Measurements from ENCODE around the gene CFAP73. TPM values are rescaled to one million over a fixed set of nuclear protein-coding genes. Genes with fewer than 3 reads are reported as not detected.
A peak's percentile ranks its signal among the peaks of the same experiment; 100 is the strongest.

CFAP73 gene
- total RNA-seq, 1 experiment from 2014 or later = 0.34 TPM

GRCh38 chr12:113134071-113134470 lies 15.5 kb upstream of the CFAP73 start:
- H3K79me2 ChIP-seq (ENCODE audit: insufficient read depth, low read length) = peaks cover 12% of the 10 kb centered on the region; the same call in 1 of the 2 replicates
- H3K27ac ChIP-seq (ENCODE audit: low read depth, low read length) = no peak overlapping the region; the same call in 1 of the 2 replicates
- BruUV-seq (replicated peaks) = no TSS peak
- H3K9me2 ChIP-seq (ENCODE audit: insufficient read depth) = no peaks in the 10 kb centered on the region
- H3K9me3 ChIP-seq (ENCODE audit: control insufficient read depth in 1 of 2, insufficient read depth in 1 of 2, low read depth in 1 of 2, low read length in 2 of 2) = no peaks in the 10 kb centered on the region
- POLR2A ChIA-PET = no interaction called here
- H3K27me3 ChIP-seq (ENCODE audit: insufficient read depth, low read length) = no peaks in the 10 kb centered on the region
- peak overlapping the region; percentile 100 for H3K4me2 ChIP-seq (ENCODE audit: low read length)
- no peaks in the 10 kb centered on the region for H4K20me1 ChIP-seq (ENCODE audit: insufficient read depth)
- H3K4me3 ChIP-seq (replicated peaks in 1 of 2; ENCODE audit: low read depth in 1 of 2, low read length in 2 of 2) = peak overlapping the region in 1 of 2 experiments; percentile 94; a peak in 2 of 4 replicates
- TF ChIP-seq EZH2phosphoT487 (IDR thresholded peaks at IDR 0.05; ENCODE audit: borderline replicate concordance) (no peak), SIN3A (IDR thresholded peaks at IDR 0.05; ENCODE audit: low read depth) (no peak), ZNF274 (IDR thresholded peaks at IDR 0.05; ENCODE audit: low read depth, low read length) (no peak), FOSL1 (IDR thresholded peaks at IDR 0.05; ENCODE audit: low read depth) (no peak), RAD21 (IDR thresholded peaks at IDR 0.05; ENCODE audit: low read depth) (no peak)
- DNase-seq (ENCODE audit: low read depth, low spot score) (no peak), ATAC-seq (no peak)
- H3K4me1 ChIP-seq (ENCODE audit: control insufficient read depth in 1 of 2, insufficient read depth in 2 of 2, low read length in 2 of 2) = peaks cover 13 to 34% of the 10 kb centered on the region in 2 experiments
- intact Hi-C loops (cut with micrococcal nuclease) = loop anchor here (2.0 kb wide), 1 partner anchor 35 kb away; no protein-coding TSS in a partner anchor
- CTCF ChIA-PET = interaction anchor here (1.0 to 2.3 kb wide), 2 partner anchors 11 to 13 kb away, joined by 3 to 8 read pairs; no protein-coding TSS in a partner anchor
- no peak overlapping the region for H2AFZ ChIP-seq (ENCODE audit: low read depth, low read length, poor library complexity, severe bottlenecking)
- no peaks in the 10 kb centered on the region for H3K36me3 ChIP-seq (ENCODE audit: control insufficient read depth in 1 of 2, insufficient read depth in 2 of 2, low read length in 2 of 2)
- RAD21 ChIA-PET (ENCODE audit: low non-redundant PET in 1 of 2, low total read pairs in 2 of 2, uncharacterized antibody in 2 of 2, unreplicated experiment in 2 of 2) = no interaction called here
- peak overlapping the region; percentile 87 for H3K9ac ChIP-seq (ENCODE audit: low read length)

DNA sequence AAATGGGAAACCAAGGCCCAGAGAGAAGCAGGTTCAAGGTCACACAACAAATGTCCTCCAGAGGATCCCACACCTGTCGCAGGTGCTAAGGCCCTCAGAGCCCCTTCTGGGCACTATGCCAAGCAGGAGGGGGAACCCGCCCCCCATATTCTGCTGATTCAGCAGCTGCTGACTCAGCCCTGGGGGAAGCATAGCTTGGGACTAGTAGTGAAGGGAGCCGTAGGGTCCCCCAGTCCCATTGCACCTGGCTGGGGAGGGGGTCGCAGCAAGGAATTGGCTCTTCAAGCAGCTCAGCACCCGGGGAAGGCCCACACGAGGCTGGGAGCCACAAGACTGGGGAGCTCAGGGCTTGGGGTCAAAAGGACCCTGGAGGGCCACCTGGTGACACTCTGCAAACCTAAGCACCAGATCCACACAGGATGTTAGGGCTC lies 15.0 kb upstream of the CFAP73 start:
- Histone ChIP-seq H3K27me3 (ENCODE audit: insufficient read depth, low read length) (no peaks in the 10 kb centered on the region), H3K9ac (ENCODE audit: low read length) (peak overlapping the region; percentile 87), H3K9me2 (ENCODE audit: insufficient read depth) (no peaks in the 10 kb centered on the region), H2AFZ (ENCODE audit: low read depth, low read length, poor library complexity, severe bottlenecking) (no peak overlapping the region), H3K4me2 (ENCODE audit: low read length) (peak overlapping the region; percentile 100), H3K36me3 (ENCODE audit: control insufficient read depth in 1 of 2, insufficient read depth in 2 of 2, low read length in 2 of 2) (no peaks in the 10 kb centered on the region), H3K9me3 (ENCODE audit: control insufficient read depth in 1 of 2, insufficient read depth in 1 of 2, low read depth in 1 of 2, low read length in 2 of 2) (no peaks in the 10 kb centered on the region), H4K20me1 (ENCODE audit: insufficient read depth) (no peaks in the 10 kb centered on the region), H3K4me1 (ENCODE audit: control insufficient read depth in 1 of 2, insufficient read depth in 2 of 2, low read length in 2 of 2) (peaks cover 13 to 34% of the 10 kb centered on the region in 2 experiments), H3K79me2 (ENCODE audit: insufficient read depth, low read length) (peaks cover 12% of the 10 kb centered on the region; the same call in 1 of the 2 replicates), H3K4me3 (replicated peaks in 1 of 2; ENCODE audit: low read depth in 1 of 2, low read length in 2 of 2) (peak overlapping the region; percentile 78 to 94), H3K27ac (ENCODE audit: low read depth, low read length) (peak overlapping the region; percentile 72; the same call in 1 of the 2 replicates)
- RAD21 ChIA-PET (ENCODE audit: low non-redundant PET in 1 of 2, low total read pairs in 2 of 2, uncharacterized antibody in 2 of 2, unreplicated experiment in 2 of 2) = no interaction called here
- CTCF ChIA-PET = interaction anchor here (1.0 to 2.3 kb wide), 4 partner anchors 10 to 142 kb away, joined by 3 to 9 read pairs (median 8); no protein-coding TSS in a partner anchor
- no peak for ATAC-seq
- intact Hi-C loops (cut with micrococcal nuclease) = loop anchor here (2.0 kb wide), 1 partner anchor 36 kb away; no protein-coding TSS in a partner anchor
- BruUV-seq (replicated peaks) = no TSS peak
- POLR2A ChIA-PET = no interaction called here
- no peak for DNase-seq (ENCODE audit: low read depth, low spot score)
- TF ChIP-seq, protein P1, sequence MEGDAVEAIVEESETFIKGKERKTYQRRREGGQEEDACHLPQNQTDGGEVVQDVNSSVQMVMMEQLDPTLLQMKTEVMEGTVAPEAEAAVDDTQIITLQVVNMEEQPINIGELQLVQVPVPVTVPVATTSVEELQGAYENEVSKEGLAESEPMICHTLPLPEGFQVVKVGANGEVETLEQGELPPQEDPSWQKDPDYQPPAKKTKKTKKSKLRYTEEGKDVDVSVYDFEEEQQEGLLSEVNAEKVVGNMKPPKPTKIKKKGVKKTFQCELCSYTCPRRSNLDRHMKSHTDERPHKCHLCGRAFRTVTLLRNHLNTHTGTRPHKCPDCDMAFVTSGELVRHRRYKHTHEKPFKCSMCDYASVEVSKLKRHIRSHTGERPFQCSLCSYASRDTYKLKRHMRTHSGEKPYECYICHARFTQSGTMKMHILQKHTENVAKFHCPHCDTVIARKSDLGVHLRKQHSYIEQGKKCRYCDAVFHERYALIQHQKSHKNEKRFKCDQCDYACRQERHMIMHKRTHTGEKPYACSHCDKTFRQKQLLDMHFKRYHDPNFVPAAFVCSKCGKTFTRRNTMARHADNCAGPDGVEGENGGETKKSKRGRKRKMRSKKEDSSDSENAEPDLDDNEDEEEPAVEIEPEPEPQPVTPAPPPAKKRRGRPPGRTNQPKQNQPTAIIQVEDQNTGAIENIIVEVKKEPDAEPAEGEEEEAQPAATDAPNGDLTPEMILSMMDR (IDR thresholded peaks at IDR 0.05 in 2 of 3, conservative IDR thresholded peaks at IDR 0.05 in 1 of 3; ENCODE audit: borderline replicate concordance in 1 of 3, insufficient read depth in 1 of 3, low read depth in 2 of 3, low read length in 2 of 3) = no peak
- TF ChIP-seq CEBPB (IDR thresholded peaks at IDR 0.05; ENCODE audit: low read depth) (no peak), TCF7L2 (IDR thresholded peaks at IDR 0.05; ENCODE audit: borderline replicate concordance, extremely low read depth, insufficient read depth, insufficient read length) (no peak), ZFX (IDR thresholded peaks at IDR 0.05) (no peak), YY1 (IDR thresholded peaks at IDR 0.05; ENCODE audit: extremely low read depth, insufficient replicate concordance, low read depth, low read length) (no peak), ZNF274 (IDR thresholded peaks at IDR 0.05; ENCODE audit: low read depth, low read length) (no peak), ZBTB33 (IDR thresholded peaks at IDR 0.05; ENCODE audit: extremely low read depth, insufficient replicate concordance, low read length) (no peak), POLR2AphosphoS5 (IDR thresholded peaks at IDR 0.05; ENCODE audit: low read depth, low read length) (no peak)

Measured in HCT116 (cell line).